ENCODE results near the gene UGCG. TPM values are rescaled to one million over a fixed set of nuclear protein-coding genes. Genes with fewer than 3 reads are reported as not detected.

UGCG gene
- total RNA-seq, 1 experiment from 2014 or later, result 23.3 TPM

DNA sequence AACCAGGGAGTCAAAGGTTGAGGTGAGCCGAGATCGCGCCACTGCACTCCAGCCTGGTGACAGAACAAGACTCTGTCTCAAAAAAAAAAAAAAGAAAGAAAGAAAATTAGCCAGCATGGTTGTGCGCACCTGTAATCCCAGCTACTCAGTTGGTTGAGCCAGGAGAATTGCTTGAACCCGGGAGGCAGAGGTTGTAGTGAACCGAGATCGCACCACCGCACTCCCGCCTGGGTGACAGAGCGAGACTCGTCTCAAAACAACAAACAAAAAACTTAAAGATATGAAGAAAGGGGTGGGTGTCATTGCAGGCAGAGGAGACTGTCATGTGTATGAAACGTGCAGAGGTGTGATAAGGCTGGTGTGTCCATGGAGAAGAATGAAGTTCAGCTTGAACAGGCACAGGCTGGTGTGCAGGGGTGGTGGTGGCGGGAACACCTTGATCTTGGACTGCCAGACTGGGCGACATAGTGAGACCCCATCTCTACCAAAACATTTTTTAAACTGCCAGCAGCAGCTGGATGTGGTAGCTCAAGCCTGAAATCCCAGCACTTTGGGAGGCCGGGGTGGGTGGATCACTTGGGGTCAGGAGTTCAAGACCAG, 69.6 kb downstream of the UGCG start:
- no CpG with 5 or more reads among the region's 15 CpGs for WGBS (ENCODE audit: extremely low coverage, insufficient read length, low lambda C conversion rate)
- H3K27me3 Mint-ChIP-seq (ENCODE audit: low read depth), result no peaks in the 10 kb centered on the region; the same call in 1 of the 2 replicates

More for the DNA sequence above, 69.6 kb downstream of the UGCG start:
- H3K27me3 ChIP-seq (ENCODE audit: insufficient read depth, low read length), result no peaks in the 10 kb centered on the region; the same call in 1 of the 2 replicates
- Mint-ChIP-seq H3K4me1 (no peaks in the 10 kb centered on the region), H3K27ac (no peak overlapping the region), H3K36me3 (ENCODE audit: insufficient read depth in 1 of 3, low read depth in 3 of 3) (no peaks in the 10 kb centered on the region), H3K9me3 (no peaks in the 10 kb centered on the region), H3K4me3 (no peak overlapping the region)
- H4K5ac ChIP-seq (ENCODE audit: insufficient read length, low read depth, low read length), result no peak overlapping the region
- H4K91ac ChIP-seq (ENCODE audit: insufficient read length, low read depth, low read length), result no peak overlapping the region
- TF ChIP-seq, protein P1, sequence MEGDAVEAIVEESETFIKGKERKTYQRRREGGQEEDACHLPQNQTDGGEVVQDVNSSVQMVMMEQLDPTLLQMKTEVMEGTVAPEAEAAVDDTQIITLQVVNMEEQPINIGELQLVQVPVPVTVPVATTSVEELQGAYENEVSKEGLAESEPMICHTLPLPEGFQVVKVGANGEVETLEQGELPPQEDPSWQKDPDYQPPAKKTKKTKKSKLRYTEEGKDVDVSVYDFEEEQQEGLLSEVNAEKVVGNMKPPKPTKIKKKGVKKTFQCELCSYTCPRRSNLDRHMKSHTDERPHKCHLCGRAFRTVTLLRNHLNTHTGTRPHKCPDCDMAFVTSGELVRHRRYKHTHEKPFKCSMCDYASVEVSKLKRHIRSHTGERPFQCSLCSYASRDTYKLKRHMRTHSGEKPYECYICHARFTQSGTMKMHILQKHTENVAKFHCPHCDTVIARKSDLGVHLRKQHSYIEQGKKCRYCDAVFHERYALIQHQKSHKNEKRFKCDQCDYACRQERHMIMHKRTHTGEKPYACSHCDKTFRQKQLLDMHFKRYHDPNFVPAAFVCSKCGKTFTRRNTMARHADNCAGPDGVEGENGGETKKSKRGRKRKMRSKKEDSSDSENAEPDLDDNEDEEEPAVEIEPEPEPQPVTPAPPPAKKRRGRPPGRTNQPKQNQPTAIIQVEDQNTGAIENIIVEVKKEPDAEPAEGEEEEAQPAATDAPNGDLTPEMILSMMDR (conservative IDR thresholded peaks at IDR 0.05), result no peak
- no peak overlapping the region for H2BK5ac ChIP-seq (ENCODE audit: insufficient read length, low read length)
- no peak overlapping the region for H2BK120ac ChIP-seq (ENCODE audit: low read depth, low read length, poor library complexity, severe bottlenecking)
- H3K23me2 ChIP-seq (ENCODE audit: insufficient read length, low read depth, low read length, poor library complexity, severe bottlenecking), result no peaks in the 10 kb centered on the region
- no peak overlapping the region for H3K56ac ChIP-seq (ENCODE audit: insufficient read length, low read depth, low read length)
- H4K8ac ChIP-seq (replicated peaks; ENCODE audit: insufficient read length, low read depth, low read length), result no peak overlapping the region
- no peak overlapping the region for H2AK5ac ChIP-seq (ENCODE audit: insufficient read length, low read length)
- H3K9me3 ChIP-seq (ENCODE audit: control insufficient read depth, low read depth, low read length), result no peaks in the 10 kb centered on the region
- no peak overlapping the region for H3K9ac ChIP-seq (ENCODE audit: extremely low read depth, insufficient read length, low read length)
- no peak overlapping the region for H2AFZ ChIP-seq (ENCODE audit: low read length)
- no peak overlapping the region for H3K18ac ChIP-seq (ENCODE audit: insufficient read length, low read depth, low read length)
- no peak overlapping the region for H3K14ac ChIP-seq (ENCODE audit: insufficient read depth, low read length)
- no peak for DNase-seq
- no peak overlapping the region for H2BK15ac ChIP-seq (ENCODE audit: low read depth, low read length)
- H3K4me2 ChIP-seq (ENCODE audit: insufficient read depth, insufficient read length, low read length), result no peak overlapping the region
- H3K4me1 ChIP-seq (ENCODE audit: insufficient read depth, low read length), result no peaks in the 10 kb centered on the region
- H3K27ac ChIP-seq (ENCODE audit: insufficient read length, low read depth, low read length), result no peak overlapping the region
- H4K20me1 ChIP-seq (ENCODE audit: control insufficient read depth, insufficient read depth, insufficient read length), result no peaks in the 10 kb centered on the region
- H3K79me1 ChIP-seq (ENCODE audit: insufficient read depth, low read depth, low read length, poor library complexity, severe bottlenecking), result no peaks in the 10 kb centered on the region
- H2BK12ac ChIP-seq (ENCODE audit: insufficient read length, low read depth, low read length), result no peak overlapping the region
- no peaks in the 10 kb centered on the region for H3K79me2 ChIP-seq (ENCODE audit: insufficient read depth, low read length)
- H3K23ac ChIP-seq (ENCODE audit: insufficient read length, low read depth, low read length), result no peak overlapping the region
- no peak overlapping the region for H3K4ac ChIP-seq (ENCODE audit: low read depth, low read length)
- no peak overlapping the region for H2BK20ac ChIP-seq (ENCODE audit: low read depth, low read length, poor library complexity, severe bottlenecking)
- H3T11ph ChIP-seq (ENCODE audit: low read length), result no peak overlapping the region

Measured in H9 (cell line).